Mucosa of descending colon (tissue), 3 donors: Measurements from ENCODE around the gene TRIM37. TPM values are rescaled to one million over a fixed set of nuclear protein-coding genes. Genes with fewer than 3 reads are reported as not detected.

Experiments used
- ATAC-seq: fragments of 200-7000 bp; cut with Tn5 transposase; one replicate; pipeline ENCODE4 v1.9.1; 2020; ENCODE audit warnings: mild to moderate bottlenecking, moderate library complexity
- DNase-seq, 3 donors: peaks; one replicate each; pipeline ENCODE4 v3.0.0-alpha.2; 2020
- H3K36me3 ChIP-seq: fragments of 200-600 bp; one replicate; pipeline ENCODE4 v1.8.0; 2021; ENCODE audit warnings: low read depth, mild to moderate bottlenecking
- H3K4me1 ChIP-seq: fragments of 200-600 bp; one replicate; pipeline ENCODE4 v1.8.0; 2021; ENCODE audit warnings: low read depth, mild to moderate bottlenecking
- H3K4me3 ChIP-seq: fragments of 200-600 bp; one replicate; pipeline ENCODE4 v1.8.0; 2021; ENCODE audit warnings: mild to moderate bottlenecking
- H3K9me3 ChIP-seq: fragments of 200-600 bp; one replicate; pipeline ENCODE4 v1.8.0; 2021; ENCODE audit warnings: mild to moderate bottlenecking
- intact Hi-C, 2 donors: fragments of 100-400 bp; cut with DNase I in 1 of 2; cut with micrococcal nuclease in 1 of 2; formaldehyde crosslinking; loops; one replicate each; pipeline versions ENCODE4 v1.11.0 to v1.11.1; 2022; cut with DNase I, micrococcal nuclease
- total RNA-seq, 3 donors: library from RNA; stranded (reverse); fragmentation: NEBNext Ultra II Directional in 2 of 3; extraction: Animal tissue kit (Norgen Biotek cat#: 25700) in 2 of 3; gene quantifications; one replicate each; pipeline versions ENCODE4 v1.2.1 to v1.2.4, GENCODE V29; 2021 to 2023
- TF ChIP-seq, protein P1 (sequence below): fragments of 200-600 bp; IDR thresholded peaks from one replicate; pipeline ENCODE4 v1.8.0; 2022; ENCODE audit warnings: antibody characterized with exemption, mild to moderate bottlenecking
- donor health status: DM: no; HTN: no; CAD: no; lungs with moderate emphysema.
- donor health status: DM: no; HTN: no; CAD: no.
- donor health status: DM: no; HTN: yes; CAD: no.

The TRIM37 gene
- total RNA-seq, 3 donors from 2014 or later: 11.4 to 24.6 (median 14.5) TPM

DNA sequence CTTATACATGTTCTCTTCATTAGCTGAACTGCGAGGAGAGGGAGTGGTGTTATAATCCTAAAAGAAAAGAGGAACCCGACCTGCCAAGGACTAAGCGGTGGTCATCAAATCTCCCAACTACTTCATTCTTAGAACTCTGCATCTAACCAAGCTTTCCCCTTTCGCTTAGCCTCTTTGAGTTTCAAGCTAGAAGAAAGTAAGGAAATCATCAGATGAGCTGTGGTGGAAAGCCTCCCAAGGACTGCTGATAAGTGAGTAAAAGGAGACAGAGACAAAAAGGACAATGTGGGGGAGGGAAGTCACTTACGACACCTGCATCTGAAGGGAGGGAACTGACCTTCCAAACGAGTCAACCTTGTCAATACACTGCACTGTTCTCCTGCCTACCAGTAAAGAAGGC is 121.3 kb downstream of the TRIM37 start:
- Histone ChIP-seq H3K4me3 (no peak overlapping the region), H3K36me3 (no peaks in the 10 kb centered on the region), H3K9me3 (no peaks in the 10 kb centered on the region), H3K4me1 (no peaks in the 10 kb centered on the region)
- intact Hi-C loops: no loop called here
- TF ChIP-seq, protein P1, sequence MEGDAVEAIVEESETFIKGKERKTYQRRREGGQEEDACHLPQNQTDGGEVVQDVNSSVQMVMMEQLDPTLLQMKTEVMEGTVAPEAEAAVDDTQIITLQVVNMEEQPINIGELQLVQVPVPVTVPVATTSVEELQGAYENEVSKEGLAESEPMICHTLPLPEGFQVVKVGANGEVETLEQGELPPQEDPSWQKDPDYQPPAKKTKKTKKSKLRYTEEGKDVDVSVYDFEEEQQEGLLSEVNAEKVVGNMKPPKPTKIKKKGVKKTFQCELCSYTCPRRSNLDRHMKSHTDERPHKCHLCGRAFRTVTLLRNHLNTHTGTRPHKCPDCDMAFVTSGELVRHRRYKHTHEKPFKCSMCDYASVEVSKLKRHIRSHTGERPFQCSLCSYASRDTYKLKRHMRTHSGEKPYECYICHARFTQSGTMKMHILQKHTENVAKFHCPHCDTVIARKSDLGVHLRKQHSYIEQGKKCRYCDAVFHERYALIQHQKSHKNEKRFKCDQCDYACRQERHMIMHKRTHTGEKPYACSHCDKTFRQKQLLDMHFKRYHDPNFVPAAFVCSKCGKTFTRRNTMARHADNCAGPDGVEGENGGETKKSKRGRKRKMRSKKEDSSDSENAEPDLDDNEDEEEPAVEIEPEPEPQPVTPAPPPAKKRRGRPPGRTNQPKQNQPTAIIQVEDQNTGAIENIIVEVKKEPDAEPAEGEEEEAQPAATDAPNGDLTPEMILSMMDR: no peak
- ATAC-seq (no peak), DNase-seq (no peak)

DNA sequence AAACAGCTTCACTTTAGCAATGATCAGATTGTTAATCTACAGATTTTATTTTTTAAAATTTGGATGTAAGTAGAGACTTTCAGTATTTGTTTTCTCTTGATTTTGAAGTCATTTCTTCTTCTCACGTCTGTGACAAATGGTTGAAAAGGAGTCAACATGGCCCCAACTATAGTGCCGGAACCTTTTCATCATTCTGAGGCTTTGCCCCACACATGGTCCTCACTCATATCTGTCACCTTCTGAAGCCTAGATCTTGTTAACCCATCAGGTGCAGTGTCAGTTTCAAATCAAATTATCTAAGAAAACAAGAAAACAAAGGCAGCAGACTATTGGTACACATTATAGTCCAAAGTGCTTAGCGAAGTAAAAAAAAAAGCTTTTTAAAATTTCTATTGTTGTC is 124.1 kb downstream of the TRIM37 start:
- intact Hi-C loops: no loop called here
- H3K9me3 ChIP-seq: no peaks in the 10 kb centered on the region
- no peak overlapping the region for H3K4me3 ChIP-seq
- DNase-seq (no peak), ATAC-seq (no peak)
- no peaks in the 10 kb centered on the region for H3K36me3 ChIP-seq
- TF ChIP-seq, protein P1: no peak
- H3K4me1 ChIP-seq: no peaks in the 10 kb centered on the region

DNA sequence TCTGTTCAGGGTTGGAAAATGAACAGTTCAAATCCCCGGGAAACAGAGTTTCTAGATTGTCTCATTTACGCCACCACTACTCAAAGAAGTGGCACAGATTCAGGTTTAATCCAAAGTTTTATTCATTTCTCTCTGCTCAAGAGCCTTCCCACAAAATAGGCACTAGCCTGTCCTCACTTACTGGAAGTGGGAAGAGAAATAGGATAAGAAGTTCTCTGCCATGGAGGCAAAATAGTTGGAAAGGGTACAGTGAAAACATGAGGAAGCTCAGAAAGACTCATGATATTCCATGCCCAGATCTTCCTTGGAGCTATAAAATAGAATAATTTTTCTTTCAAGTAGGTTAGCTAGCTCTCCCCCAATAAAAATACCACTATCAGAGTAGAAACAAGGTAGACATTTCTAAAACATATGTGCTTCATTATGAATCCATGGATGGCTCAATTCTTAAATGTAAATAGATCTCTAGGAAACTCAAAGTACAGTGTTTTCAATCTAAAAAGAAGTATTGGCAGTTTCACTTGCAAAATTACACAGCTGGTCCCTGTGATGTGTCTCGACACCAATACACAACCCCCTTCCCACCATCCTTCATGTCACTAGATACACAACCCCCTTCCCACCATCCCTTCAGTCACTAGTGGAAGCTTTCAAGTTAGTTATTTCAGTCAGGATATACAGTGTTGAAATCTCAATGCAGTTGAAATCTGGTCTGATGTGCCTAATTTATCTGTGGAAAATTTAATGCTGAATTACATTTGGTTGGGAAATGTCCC is 125.8 kb downstream of the TRIM37 start:
- Histone ChIP-seq H3K36me3 (no peaks in the 10 kb centered on the region), H3K9me3 (no peaks in the 10 kb centered on the region), H3K4me3 (no peak overlapping the region), H3K4me1 (no peaks in the 10 kb centered on the region)
- DNase-seq (no peak), ATAC-seq (no peak)
- TF ChIP-seq, protein P1: no peak
- intact Hi-C loops: no loop called here

DNA sequence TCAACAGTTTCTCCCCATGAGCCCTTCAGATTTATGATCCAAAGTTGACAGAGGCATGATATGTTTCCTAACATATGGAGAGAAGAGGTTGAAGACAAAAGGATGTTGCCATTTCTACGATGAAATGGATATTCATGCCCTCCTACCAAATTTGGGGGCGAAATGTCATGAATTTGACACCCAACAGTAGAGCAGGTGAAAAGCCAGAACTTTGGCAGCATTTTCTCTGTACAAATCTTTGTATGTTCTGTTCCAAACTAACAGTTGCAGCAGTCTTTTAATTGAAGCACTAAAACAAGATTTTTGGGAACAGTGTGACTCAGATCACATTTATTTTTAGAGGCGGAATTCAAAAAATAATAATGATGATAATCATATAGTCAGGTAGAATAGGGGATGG is 130.1 kb downstream of the TRIM37 start:
- no peak for DNase-seq
- no peaks in the 10 kb centered on the region for H3K9me3 ChIP-seq
- no peak overlapping the region for H3K4me3 ChIP-seq
- TF ChIP-seq, protein P1: no peak
- H3K4me1 ChIP-seq: no peaks in the 10 kb centered on the region
- H3K36me3 ChIP-seq: no peaks in the 10 kb centered on the region
- ATAC-seq: no peak
- intact Hi-C loops: no loop called here

DNA sequence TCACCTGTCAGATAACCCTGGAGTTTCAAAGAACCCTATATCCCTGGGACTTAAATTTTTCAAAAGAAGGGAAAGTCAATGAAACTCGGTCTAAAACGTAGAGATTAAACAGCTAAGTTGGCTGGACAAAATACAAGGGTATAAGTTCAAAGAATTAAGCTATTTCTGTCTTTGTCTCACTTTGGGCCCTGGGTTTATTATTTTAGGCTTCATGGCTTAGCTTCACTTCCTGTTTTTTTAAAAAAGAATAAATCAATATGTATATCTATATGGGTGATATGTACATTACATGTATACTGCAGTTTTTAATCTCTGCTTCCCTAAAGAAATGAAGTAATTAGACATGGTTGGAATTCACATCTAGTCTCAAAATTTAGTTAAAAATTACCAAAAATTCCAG is 132.3 kb downstream of the TRIM37 start:
- Histone ChIP-seq H3K36me3 (no peaks in the 10 kb centered on the region), H3K4me3 (no peak overlapping the region), H3K4me1 (no peaks in the 10 kb centered on the region), H3K9me3 (no peaks in the 10 kb centered on the region)
- ATAC-seq: no peak
- TF ChIP-seq, protein P1: no peak
- intact Hi-C loops: no loop called here
- DNase-seq: no peak
